CD4-positive, alpha-beta T cell treated with Interleukin-15 for 4 hours (primary cell): ENCODE results near the gene COMMD7.
"Not testable (repeated sequence)": the region's sequence is repeated elsewhere in the genome, so short reads cannot be mapped to it uniquely, and the experiment has no call there.

Source experiments
- DNase-seq: peaks from one replicate; pipeline ENCODE4 v3.0.0-alpha.2; 2020; ENCODE audit warnings: low spot score

COMMD7 gene

GRCh38 chr20:32728435-32728834 lies 14.8 kb downstream of the COMMD7 start:
- not testable (repeated sequence) for DNase-seq

- DNase-seq = no peak
Measured at GRCh38 chr20:32727683-32728082, 15.6 kb downstream of the COMMD7 start.

- no peak for DNase-seq
Measured at GRCh38 chr20:32718749-32719348, 24.4 kb downstream of the COMMD7 start.

GRCh38 chr20:32711346-32711745 lies 31.9 kb downstream of the COMMD7 start:
- no peak for DNase-seq

- DNase-seq = no peak
Measured at GRCh38 chr20:32709632-32710121, 33.6 kb downstream of the COMMD7 start.

- DNase-seq = not testable (repeated sequence)
Measured at GRCh38 chr20:32709029-32709631, 34.1 kb downstream of the COMMD7 start.

- no peak for DNase-seq
Measured at GRCh38 chr20:32707691-32708581, 35.3 kb downstream of the COMMD7 start.

- no peak for DNase-seq
Measured at GRCh38 chr20:32706486-32706885, 36.8 kb downstream of the COMMD7 start.

- no peak for DNase-seq
Measured at GRCh38 chr20:32702706-32703425, 40.4 kb downstream of the COMMD7 start.

- no peak for DNase-seq
Measured at GRCh38 chr20:32697608-32698007, 45.7 kb downstream of the COMMD7 start.

GRCh38 chr20:32695089-32695488 lies 48.2 kb downstream of the COMMD7 start:
- DNase-seq = no peak

- not testable (repeated sequence) for DNase-seq
Measured at GRCh38 chr20:32688966-32689365, 54.3 kb downstream of the COMMD7 start.

GRCh38 chr20:32687180-32687532 lies 56.1 kb downstream of the COMMD7 start:
- DNase-seq = no peak

- no peak for DNase-seq
Measured at GRCh38 chr20:32686530-32687179, 56.6 kb downstream of the COMMD7 start.

GRCh38 chr20:32685541-32686529 lies 57.4 kb downstream of the COMMD7 start:
- no peak for DNase-seq

- no peak for DNase-seq
Measured at GRCh38 chr20:32682508-32682987, 60.7 kb downstream of the COMMD7 start.

GRCh38 chr20:32681175-32682084 lies 61.8 kb downstream of the COMMD7 start:
- DNase-seq = no peak

GRCh38 chr20:32680544-32681174 lies 62.6 kb downstream of the COMMD7 start:
- DNase-seq = no peak

- DNase-seq = no peak
Measured at GRCh38 chr20:32678948-32679347, 64.3 kb downstream of the COMMD7 start.
